Lower leg skin (tissue), 4 donors: ENCODE measurements around the gene PDLIM5. TPM values are rescaled to one million over a fixed set of nuclear protein-coding genes. Genes with fewer than 3 reads are reported as not detected.

ENCODE experiments used
- DNase-seq, 2 donors: peaks; one replicate each; pipeline ENCODE4 v3.0.0-alpha.2; 2019; ENCODE audit warnings: low spot score in 2 of 2
- H3K4me3 ChIP-seq: fragments of 200-600 bp; sonication (generic); 2 replicates; pipeline ENCODE4 v1.5.1; 2017; ENCODE audit warnings: mild to moderate bottlenecking, low read depth; ENCODE audit not compliant: poor library complexity, severe bottlenecking
- POLR2A ChIP-seq, 2 donors: fragments of 450-650 bp; IDR thresholded peaks; one replicate each; pipeline ENCODE4 v1.6.1; 2016 to 2017; ENCODE audit warnings: antibody characterized with exemption in 2 of 2, mild to moderate bottlenecking in 1 of 2, moderate library complexity in 1 of 2
- WGBS, 2 donors: methylation state at CpG; one replicate each; pipeline ENCODE4 v1.1.5; 2018; 5-methylcytosine and 5-hydroxymethylcytosine counted together
- intact Hi-C: fragments of 100-400 bp; cut with DNase I; formaldehyde crosslinking; loops from one replicate; pipeline ENCODE4 v1.15.0; 2023; ENCODE audit warnings: low total_unique reads
- total RNA-seq, 4 donors: library from RNA; depleted of rRNA; stranded (reverse); fragments of >200 nt; gene quantifications; one replicate each; pipeline ENCODE4 v1.1.0, GENCODE V29; 2016
- TF ChIP-seq, protein P1 (sequence below), 3 donors: fragments of 450-650 bp; IDR thresholded peaks; one replicate each; pipeline ENCODE4 v1.5.1; 2016; ENCODE audit warnings: antibody characterized with exemption in 3 of 3, mild to moderate bottlenecking in 3 of 3, moderate library complexity in 2 of 3

The PDLIM5 gene
- total RNA-seq, 4 donors from 2014 or later = 65.8 to 81.4 (median 72.0) TPM

DNA sequence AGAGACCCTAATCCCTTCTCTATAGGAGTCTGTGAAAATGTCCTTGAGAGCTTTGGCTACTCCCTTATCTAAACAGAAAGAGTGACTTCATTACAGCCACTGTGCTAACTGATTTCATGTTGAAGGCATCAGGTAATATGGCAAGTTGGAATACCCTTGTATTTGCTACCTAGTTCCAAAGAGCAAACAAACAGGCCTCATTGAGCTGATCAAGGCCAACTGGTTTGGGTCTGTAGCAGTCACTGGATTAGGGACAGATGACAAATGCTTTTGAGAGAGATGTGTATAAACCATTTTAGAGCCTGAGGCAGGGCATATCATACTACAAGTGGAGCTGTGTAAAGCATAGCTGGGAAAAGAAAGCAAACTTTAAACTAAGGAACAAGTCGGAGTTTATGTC is 22.9 kb upstream of the PDLIM5 start:
- intact Hi-C loops = no loop called here
- WGBS, 2 donors = 67 to 74% methylated on average over 1 of the region's 1 CpG
- TF ChIP-seq POLR2A (IDR thresholded peaks at IDR 0.05) = no peak
- TF ChIP-seq, protein P1, sequence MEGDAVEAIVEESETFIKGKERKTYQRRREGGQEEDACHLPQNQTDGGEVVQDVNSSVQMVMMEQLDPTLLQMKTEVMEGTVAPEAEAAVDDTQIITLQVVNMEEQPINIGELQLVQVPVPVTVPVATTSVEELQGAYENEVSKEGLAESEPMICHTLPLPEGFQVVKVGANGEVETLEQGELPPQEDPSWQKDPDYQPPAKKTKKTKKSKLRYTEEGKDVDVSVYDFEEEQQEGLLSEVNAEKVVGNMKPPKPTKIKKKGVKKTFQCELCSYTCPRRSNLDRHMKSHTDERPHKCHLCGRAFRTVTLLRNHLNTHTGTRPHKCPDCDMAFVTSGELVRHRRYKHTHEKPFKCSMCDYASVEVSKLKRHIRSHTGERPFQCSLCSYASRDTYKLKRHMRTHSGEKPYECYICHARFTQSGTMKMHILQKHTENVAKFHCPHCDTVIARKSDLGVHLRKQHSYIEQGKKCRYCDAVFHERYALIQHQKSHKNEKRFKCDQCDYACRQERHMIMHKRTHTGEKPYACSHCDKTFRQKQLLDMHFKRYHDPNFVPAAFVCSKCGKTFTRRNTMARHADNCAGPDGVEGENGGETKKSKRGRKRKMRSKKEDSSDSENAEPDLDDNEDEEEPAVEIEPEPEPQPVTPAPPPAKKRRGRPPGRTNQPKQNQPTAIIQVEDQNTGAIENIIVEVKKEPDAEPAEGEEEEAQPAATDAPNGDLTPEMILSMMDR (IDR thresholded peaks at IDR 0.05) = no peak
- no peak for DNase-seq
- H3K4me3 ChIP-seq = no peak overlapping the region

DNA sequence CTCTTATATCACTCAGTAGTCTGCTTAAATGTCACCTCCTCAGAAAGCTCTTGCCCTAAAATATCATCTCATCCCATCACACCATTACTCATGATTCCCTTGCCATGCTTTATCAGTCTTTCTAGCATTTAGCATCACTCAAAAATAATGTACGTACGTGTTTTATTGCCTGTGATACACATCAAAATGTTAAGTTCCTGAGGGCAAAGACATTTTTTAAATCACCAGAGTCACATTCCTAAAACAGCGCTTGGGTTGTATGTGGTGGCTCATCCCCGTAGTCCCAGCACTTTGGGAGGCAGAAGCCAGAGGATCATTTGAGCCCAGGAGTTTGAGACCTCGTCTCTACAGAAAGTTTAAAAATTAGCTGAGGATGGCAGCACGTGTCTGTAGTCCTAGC is 21.3 kb upstream of the PDLIM5 start:
- TF ChIP-seq POLR2A (IDR thresholded peaks at IDR 0.05) = no peak
- TF ChIP-seq, protein P1 (IDR thresholded peaks at IDR 0.05) = no peak

DNA sequence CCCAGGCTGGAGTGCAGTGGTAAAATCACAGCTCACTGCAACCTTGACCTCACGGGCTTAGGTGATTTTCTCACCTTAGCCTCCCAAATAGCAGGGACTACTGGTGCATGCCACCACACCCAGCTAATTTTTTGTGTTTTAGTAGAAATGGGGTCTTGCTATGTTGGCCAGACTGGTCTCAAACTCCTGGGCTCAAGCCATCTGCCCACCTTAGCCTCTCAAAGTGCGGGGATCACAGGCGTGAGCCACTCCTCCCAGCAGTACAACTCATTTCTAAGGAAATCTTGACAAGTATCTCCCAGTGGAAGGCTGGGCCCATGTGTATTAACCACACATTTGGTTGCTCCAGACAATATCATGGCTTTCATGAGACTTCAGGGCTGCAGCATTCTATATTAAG is 20.4 kb upstream of the PDLIM5 start:
- DNase-seq = no peak

More for the DNA sequence above, 21.3 kb upstream of the PDLIM5 start:
- DNase-seq = no peak
- H3K4me3 ChIP-seq = no peak overlapping the region
- WGBS, 2 donors = 62 to 77% methylated on average over 6 of the region's 6 CpGs
- intact Hi-C loops = no loop called here

DNA sequence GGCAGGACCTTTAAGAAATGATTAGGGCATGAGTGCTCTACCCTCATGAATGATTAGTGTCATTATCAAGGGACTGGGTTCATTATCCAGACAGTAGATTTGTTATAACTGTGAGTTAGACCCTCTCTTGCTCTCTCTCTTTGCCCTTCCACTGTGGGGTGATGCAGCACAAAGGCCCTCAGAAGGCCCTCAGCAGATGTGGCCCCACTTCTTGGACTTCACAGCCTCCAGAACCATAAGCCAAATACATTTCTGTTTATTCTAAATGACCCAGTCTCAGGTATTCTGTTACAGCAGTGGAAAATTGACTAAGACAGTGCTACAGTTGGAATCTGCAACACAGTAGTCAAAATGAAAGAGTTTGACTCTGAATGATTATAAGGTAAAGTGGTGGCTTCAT is 17.2 kb upstream of the PDLIM5 start:
- H3K4me3 ChIP-seq = no peak overlapping the region
- TF ChIP-seq, protein P1 (IDR thresholded peaks at IDR 0.05) = no peak
- no peak for TF ChIP-seq POLR2A (IDR thresholded peaks at IDR 0.05)
- intact Hi-C loops = no loop called here
- DNase-seq = no peak

More for the DNA sequence above, 20.4 kb upstream of the PDLIM5 start:
- WGBS, 2 donors = 92 to 100% methylated on average over 3 of the region's 3 CpGs
- no peak overlapping the region for H3K4me3 ChIP-seq
- no peak for TF ChIP-seq POLR2A (IDR thresholded peaks at IDR 0.05)
- TF ChIP-seq, protein P1 (IDR thresholded peaks at IDR 0.05) = no peak
- intact Hi-C loops = no loop called here

DNA sequence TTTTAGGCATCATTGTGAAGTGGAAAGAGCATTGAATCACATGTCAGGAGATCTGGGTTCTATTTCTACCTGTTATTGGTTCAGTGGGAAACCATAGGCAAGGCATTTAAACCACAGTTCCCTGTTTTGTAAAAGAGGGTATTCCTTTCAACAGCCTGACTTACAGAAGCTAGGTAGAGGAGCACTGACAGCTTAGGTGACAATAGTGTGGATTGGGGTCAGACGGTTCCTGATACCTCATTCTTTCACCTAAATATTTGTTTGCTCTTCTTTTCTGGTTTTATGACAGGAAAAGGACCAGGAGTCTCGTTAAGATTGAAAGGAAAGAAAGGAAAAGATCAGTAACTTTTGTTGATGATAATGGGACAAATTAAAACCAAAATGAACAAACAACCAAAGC is 15.9 kb upstream of the PDLIM5 start:
- no peak for DNase-seq
- 62 to 67% methylated on average over 2 of the region's 2 CpGs for WGBS, 2 donors
- TF ChIP-seq, protein P1 (IDR thresholded peaks at IDR 0.05) = no peak
- no peak for TF ChIP-seq POLR2A (IDR thresholded peaks at IDR 0.05)
- H3K4me3 ChIP-seq = no peak overlapping the region
- intact Hi-C loops = no loop called here

DNA sequence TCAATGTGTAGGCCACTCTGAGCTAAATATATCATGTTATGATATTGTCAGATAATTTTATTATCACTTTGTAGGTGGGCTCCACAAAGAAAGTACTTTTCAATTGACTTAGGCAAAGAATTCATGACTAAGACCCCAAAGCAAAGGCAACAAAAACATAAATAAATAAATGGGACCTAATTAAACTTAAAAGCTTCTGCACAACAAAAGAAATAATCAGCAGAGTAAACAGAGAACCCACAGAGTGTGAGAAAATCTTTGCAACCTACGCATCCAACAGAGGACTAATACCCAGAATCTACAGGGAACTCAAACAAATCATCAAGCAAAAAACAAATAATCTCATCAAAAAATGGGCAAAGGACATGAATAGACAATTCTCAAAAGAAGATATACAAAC is 15.2 kb upstream of the PDLIM5 start:
- DNase-seq = no peak
- TF ChIP-seq, protein P1 (IDR thresholded peaks at IDR 0.05) = no peak
- no peak for TF ChIP-seq POLR2A (IDR thresholded peaks at IDR 0.05)
- WGBS, 2 donors = 98 to 100% methylated on average over 1 of the region's 1 CpG
- intact Hi-C loops = no loop called here
- no peak overlapping the region for H3K4me3 ChIP-seq
